GM12873 (cell line): Measurements from ENCODE around the gene NCOA5.

Source experiments
- CTCF ChIP-seq: IDR thresholded peaks from 2 replicates; pipeline ENCODE4 v1.5.1; 2012; ENCODE audit warnings: low read depth, mild to moderate bottlenecking, moderate library complexity, low read length, control low read depth; ENCODE audit not compliant: insufficient read depth; ENCODE audit errors: missing control alignments

Gene NCOA5

GRCh38 chr20:46083531-46084061 lies 6.2 kb downstream of the NCOA5 start:
- no peak for TF ChIP-seq CTCF

GRCh38 chr20:46083101-46083500 lies 6.7 kb downstream of the NCOA5 start:
- TF ChIP-seq CTCF, result no peak

- no peak for TF ChIP-seq CTCF
Observed at GRCh38 chr20:46081074-46081473, 8.7 kb downstream of the NCOA5 start.

- no peak for TF ChIP-seq CTCF
Observed at GRCh38 chr20:46078954-46079353, 10.8 kb downstream of the NCOA5 start.

- TF ChIP-seq CTCF, result no peak
Observed at GRCh38 chr20:46077642-46078305, 12.0 kb downstream of the NCOA5 start.

- TF ChIP-seq CTCF, result no peak
Observed at GRCh38 chr20:46076806-46077205, 13.0 kb downstream of the NCOA5 start.

GRCh38 chr20:46074006-46074405 lies 15.8 kb downstream of the NCOA5 start:
- no peak for TF ChIP-seq CTCF
